ENCODE data around the gene HINT2.

The HINT2 gene

DNA sequence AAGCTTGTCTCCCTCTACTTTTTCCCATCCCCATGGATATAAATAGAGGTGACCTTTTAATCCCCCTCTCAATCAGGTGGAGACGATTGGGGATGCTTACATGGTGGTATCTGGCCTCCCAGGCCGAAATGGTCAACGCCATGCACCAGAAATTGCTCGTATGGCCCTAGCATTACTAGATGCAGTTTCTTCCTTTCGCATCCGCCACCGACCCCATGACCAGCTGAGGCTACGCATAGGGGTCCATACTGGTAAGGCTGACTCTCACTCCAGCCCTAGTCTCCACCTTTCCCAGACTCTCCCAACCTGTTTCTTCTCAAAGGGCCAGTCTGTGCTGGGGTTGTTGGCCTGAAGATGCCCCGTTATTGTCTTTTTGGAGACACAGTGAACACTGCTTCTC, 6.4 kb downstream of the HINT2 start:
- Mint-ChIP-seq H3K4me3 (no peak overlapping the region), H3K36me3 (ENCODE audit: low read depth) (peaks cover 54% of the 10 kb centered on the region), H3K27ac (no peak overlapping the region), H3K9me3 (no peaks in the 10 kb centered on the region), H3K4me1 (ENCODE audit: low read depth) (peaks cover 30% of the 10 kb centered on the region), H3K27me3 (no peaks in the 10 kb centered on the region)
- DNase-seq: no peak

DNA sequence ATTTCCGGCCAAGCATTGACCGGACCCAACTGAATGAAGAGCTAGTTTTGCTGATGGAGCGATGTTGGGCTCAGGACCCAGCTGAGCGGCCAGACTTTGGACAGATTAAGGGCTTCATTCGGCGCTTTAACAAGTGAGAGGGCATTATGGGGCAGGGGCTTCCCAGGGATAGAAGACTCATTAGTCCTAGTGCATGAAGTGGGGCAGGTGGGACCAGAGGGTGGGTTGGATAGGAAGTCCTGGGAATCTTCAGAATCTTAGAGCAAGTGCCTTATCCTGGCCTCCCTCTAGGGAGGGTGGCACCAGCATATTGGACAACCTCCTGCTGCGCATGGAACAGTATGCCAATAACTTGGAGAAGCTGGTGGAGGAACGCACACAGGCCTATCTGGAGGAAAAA, 8.7 kb downstream of the HINT2 start:
- H3K4me1 Mint-ChIP-seq (ENCODE audit: low read depth): peaks cover 7% of the 10 kb centered on the region
- peaks cover 68% of the 10 kb centered on the region for H3K36me3 Mint-ChIP-seq (ENCODE audit: low read depth)
- H3K4me3 Mint-ChIP-seq: no peak overlapping the region
- H3K27ac Mint-ChIP-seq: no peak overlapping the region
- no peaks in the 10 kb centered on the region for H3K27me3 Mint-ChIP-seq
- no peak for DNase-seq
- H3K9me3 Mint-ChIP-seq: no peaks in the 10 kb centered on the region

DNA sequence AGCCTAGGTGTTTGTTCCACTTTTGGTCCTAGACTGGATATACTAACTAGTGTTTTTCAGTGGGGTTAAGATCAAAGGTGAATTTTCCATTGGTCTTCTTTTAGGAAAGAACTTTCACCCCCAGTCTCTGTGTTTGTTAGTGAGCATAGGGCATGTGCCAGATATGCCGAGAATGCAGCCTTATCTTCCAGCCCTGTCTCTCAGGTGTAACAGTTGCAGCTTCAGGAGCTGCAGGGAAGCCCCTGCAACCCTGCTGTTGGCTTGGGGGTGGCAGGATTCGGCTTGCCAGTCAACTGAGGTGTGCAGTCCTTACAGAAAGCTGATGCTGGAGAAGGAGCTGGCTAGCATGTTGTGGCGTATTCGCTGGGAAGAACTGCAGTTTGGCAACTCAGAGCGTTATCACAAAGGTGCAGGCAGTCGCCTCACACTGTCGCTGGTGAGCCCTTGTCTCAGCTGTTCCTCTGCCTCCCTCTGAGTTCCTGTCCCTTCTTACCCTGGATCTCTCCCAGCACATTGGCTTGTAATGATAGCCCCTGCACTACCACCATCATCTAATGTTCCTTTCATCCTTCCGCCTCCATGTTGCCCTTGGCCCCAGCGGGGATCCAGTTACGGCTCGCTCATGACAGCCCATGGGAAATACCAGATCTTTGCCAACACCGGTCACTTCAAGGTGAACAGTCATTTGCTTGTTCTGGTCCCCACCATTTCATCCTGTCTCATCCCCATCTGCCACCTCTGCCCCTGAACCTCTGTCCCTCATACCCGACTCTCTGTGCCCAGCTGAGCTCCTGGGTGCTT, 13.3 kb downstream of the HINT2 start:
- DNase-seq: no peak
- H3K4me1 Mint-ChIP-seq (ENCODE audit: low read depth): peaks cover 23% of the 10 kb centered on the region
- H3K27ac Mint-ChIP-seq: peak overlapping the region; percentile 5
- H3K9me3 Mint-ChIP-seq: no peaks in the 10 kb centered on the region
- peaks cover 57% of the 10 kb centered on the region for H3K36me3 Mint-ChIP-seq (ENCODE audit: low read depth)
- H3K27me3 Mint-ChIP-seq: no peaks in the 10 kb centered on the region
- no peak overlapping the region for H3K4me3 Mint-ChIP-seq

DNA sequence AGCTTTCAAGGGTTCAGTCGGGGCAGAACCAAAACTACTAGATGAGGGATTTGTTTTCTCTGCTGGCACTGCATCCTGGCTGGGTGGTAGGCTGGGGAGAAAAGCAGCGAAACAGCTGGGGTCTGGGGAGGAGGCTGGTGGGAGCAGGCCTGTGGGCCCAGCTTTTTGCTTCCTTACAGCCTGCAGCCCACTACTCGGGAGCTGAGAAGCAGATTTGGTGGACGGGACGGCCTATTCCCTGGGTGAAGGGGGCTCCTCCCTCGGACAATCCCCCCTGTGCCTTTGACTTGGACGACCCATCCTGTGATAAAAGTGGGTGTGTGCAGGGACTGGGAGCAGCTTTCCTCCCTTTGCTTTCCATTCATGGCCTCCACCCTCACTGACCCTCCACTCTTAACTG, 14.3 kb downstream of the HINT2 start:
- DNase-seq: no peak
- Mint-ChIP-seq H3K27ac (peak overlapping the region; percentile 53), H3K9me3 (no peaks in the 10 kb centered on the region), H3K27me3 (no peaks in the 10 kb centered on the region), H3K4me3 (no peak overlapping the region), H3K36me3 (ENCODE audit: low read depth) (peaks cover 47% of the 10 kb centered on the region), H3K4me1 (ENCODE audit: low read depth) (peaks cover 23% of the 10 kb centered on the region)

DNA sequence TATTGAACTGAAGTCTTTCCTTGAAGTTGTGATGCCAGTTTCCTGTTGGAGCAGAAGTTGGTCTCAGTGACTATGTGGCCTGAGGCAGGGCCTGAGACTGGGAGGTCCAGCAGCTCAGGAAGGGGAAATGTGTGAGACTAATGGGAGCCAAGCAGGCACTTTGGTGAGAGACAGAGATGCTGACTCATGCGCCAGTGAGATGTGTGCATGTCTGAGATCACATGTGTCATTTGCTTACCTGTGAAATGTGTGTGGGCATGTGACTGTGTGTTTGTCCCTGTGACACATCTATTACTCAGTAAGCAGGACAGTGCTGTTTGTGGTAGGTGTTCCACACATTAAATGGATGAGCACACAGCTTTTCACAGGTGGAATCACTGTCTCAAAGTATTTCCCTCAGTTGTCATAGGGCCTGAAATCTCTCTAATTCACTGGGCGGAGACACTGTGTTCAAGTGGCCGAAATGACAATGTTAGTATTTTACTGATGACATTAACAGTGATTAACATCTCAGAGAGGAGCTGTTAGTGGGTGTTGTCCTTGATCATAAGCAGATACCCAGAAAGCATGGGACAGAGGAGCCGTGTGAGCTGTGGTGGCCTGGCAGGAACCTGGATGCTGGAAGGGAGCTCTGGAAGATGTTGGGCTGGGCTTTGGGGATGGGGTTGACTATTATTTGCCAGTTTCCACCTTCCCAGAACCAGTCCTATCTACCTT, 16.0 kb downstream of the HINT2 start:
- Mint-ChIP-seq H3K9me3 (no peaks in the 10 kb centered on the region), H3K4me1 (ENCODE audit: low read depth) (peaks cover 27% of the 10 kb centered on the region), H3K27me3 (no peaks in the 10 kb centered on the region), H3K4me3 (no peak overlapping the region), H3K27ac (peak overlapping the region; percentile 90), H3K36me3 (ENCODE audit: low read depth) (peaks cover 42% of the 10 kb centered on the region)
- DNase-seq: peak; percentile 54

DNA sequence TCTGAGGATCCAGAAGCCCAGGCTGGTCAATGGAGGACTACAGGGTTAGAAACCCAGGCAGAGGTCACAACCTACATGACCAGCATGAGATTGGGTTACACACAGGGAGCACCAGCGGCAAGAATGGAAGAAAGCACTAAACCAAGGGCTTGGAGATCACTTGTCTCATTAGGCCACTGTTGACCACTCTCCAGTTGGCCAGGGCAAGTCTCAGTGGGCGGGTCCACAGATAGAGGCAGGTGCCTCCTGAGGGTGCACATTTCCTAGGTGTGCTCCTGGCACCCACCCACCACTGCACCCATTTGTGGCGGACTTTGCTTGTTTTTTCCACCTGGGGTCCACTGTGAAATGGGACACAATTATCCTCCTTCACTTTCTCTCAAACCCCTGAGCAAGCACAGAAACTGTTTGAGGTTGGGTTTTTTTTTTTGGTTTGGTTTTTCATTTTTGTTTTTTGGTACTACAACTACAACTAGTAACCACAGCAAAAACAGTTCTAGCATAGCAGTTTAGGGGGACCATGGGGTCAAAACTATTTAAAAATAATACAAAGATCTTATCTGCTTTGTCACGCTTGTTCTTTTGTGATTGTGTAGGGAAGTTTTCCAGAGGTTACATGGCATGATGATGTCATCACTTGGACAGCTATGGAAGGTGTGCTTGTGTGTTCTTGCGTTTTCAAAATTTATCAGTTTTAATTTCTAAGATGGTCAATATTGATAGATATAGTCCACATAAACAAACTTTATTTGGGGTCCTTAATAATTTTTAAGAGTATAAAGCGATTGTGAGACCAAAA, 17.3 kb downstream of the HINT2 start:
- Mint-ChIP-seq H3K4me3 (no peak overlapping the region), H3K27ac (peak overlapping the region; percentile 48), H3K27me3 (no peaks in the 10 kb centered on the region), H3K9me3 (no peaks in the 10 kb centered on the region), H3K4me1 (ENCODE audit: low read depth) (peaks cover 27% of the 10 kb centered on the region), H3K36me3 (ENCODE audit: low read depth) (peaks cover 41% of the 10 kb centered on the region)
- no peak for DNase-seq

DNA sequence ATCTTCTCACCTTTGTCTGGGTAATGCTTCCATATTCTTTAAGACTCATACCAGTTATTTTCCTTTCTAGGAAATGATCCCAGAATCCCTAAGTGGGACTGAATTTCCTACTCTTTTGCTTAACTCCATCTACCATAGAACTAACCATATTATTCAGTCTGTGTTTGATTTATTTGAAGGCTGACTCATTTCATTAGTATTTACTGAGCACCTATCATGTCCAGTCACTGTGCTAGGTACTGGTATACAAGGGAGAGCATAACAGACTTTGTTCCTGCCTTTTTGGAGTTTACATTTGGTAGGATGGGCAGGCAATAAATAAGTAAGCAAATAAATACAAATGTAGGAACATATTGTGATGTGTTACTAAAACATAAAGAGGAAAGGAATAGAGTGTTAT, 19.1 kb downstream of the HINT2 start:
- H3K27ac Mint-ChIP-seq: no peak overlapping the region
- no peak for DNase-seq
- no peak overlapping the region for H3K4me3 Mint-ChIP-seq
- peaks cover 27% of the 10 kb centered on the region for H3K4me1 Mint-ChIP-seq (ENCODE audit: low read depth)
- H3K9me3 Mint-ChIP-seq: no peaks in the 10 kb centered on the region
- no peaks in the 10 kb centered on the region for H3K27me3 Mint-ChIP-seq
- H3K36me3 Mint-ChIP-seq (ENCODE audit: low read depth): peaks cover 28% of the 10 kb centered on the region

DNA sequence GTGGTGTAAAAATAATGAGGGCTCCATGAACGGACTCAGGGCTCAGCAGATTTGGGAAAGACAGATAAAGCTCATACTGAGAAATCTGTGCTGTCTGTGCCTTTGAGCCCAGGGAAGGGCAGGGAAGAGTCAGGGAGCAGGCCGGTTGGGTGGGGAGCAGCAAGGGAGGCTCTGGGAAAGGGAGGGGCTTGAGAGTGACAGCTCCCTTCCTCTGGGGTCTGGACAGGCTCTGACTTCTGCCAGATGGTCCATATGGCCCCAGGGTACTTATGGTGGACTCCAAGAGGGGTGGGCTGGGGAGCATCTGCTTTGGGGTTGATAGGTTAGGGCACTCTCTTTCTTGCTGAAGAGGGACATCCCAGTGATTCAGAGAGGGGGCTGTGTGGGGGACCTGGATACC, 21.4 kb downstream of the HINT2 start:
- no peaks in the 10 kb centered on the region for H3K9me3 Mint-ChIP-seq
- no peak overlapping the region for H3K4me3 Mint-ChIP-seq
- peaks cover 28% of the 10 kb centered on the region for H3K36me3 Mint-ChIP-seq (ENCODE audit: low read depth)
- DNase-seq: no peak
- H3K4me1 Mint-ChIP-seq (ENCODE audit: low read depth): peaks cover 20% of the 10 kb centered on the region
- peak overlapping the region; percentile 42 for H3K27ac Mint-ChIP-seq
- H3K27me3 Mint-ChIP-seq: no peaks in the 10 kb centered on the region

DNA sequence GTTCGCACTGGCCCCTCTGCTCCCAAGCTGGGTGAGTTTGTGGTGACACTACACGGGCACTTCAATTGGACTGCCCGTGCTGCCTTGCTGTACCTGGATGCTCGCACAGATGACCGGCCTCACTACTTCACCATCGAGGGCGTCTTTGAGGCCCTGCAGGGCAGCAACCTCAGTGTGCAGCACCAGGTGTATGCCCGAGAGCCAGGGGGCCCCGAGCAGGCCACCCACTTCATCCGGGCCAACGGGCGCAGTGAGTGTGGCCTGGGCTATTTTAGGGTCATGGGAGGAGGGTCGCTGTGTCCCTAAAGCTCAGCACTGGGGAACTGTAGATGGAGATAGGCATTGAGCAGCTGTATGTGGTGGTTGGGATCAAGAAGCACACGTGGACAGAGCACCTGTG, 22.0 kb downstream of the HINT2 start:
- Mint-ChIP-seq H3K27ac (no peak overlapping the region), H3K9me3 (no peaks in the 10 kb centered on the region)

DNA sequence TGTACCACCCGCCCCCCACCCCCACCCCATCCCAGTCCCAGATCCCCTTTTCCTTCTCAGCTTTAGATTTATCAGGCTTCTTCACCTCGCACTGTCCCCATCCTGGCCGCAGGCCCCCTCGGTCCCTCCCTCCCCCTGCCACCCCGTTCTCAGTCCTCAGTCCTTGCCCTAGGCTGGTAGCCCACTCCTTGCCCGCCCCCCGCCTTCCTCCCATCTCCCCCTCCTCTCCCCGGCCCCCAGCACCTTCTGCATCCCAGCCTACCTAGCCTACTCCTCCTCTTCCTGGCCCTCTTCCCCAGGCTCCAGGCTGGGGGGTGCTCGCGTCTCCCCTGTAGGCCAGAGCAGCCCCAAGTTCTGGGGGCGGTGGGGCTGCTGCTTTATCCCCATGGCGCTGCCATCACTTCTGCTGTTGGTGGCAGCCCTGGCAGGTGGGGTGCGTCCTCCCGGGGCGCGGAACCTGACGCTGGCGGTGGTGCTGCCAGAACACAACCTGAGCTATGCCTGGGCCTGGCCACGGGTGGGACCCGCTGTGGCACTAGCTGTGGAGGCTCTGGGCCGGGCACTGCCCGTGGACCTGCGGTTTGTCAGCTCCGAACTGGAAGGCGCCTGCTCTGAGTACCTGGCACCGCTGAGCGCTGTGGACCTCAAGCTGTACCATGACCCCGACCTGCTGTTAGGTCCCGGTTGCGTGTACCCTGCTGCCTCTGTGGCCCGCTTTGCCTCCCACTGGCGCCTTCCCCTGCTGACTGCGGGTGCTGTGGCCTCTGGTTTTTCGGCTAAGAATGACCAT, 22.6 kb downstream of the HINT2 start:
- no peak overlapping the region for H3K4me3 Mint-ChIP-seq
- no peaks in the 10 kb centered on the region for H3K27me3 Mint-ChIP-seq
- H3K36me3 Mint-ChIP-seq (ENCODE audit: low read depth): peaks cover 38% of the 10 kb centered on the region
- no peak for DNase-seq
- peaks cover 9% of the 10 kb centered on the region for H3K4me1 Mint-ChIP-seq (ENCODE audit: low read depth)
- H3K9me3 Mint-ChIP-seq: no peaks in the 10 kb centered on the region
- H3K27ac Mint-ChIP-seq: no peak overlapping the region

More for the DNA sequence above, 22.0 kb downstream of the HINT2 start:
- DNase-seq: no peak
- H3K4me1 Mint-ChIP-seq (ENCODE audit: low read depth): peaks cover 15% of the 10 kb centered on the region
- H3K27me3 Mint-ChIP-seq: no peaks in the 10 kb centered on the region
- H3K36me3 Mint-ChIP-seq (ENCODE audit: low read depth): peaks cover 32% of the 10 kb centered on the region
- H3K4me3 Mint-ChIP-seq: no peak overlapping the region

DNA sequence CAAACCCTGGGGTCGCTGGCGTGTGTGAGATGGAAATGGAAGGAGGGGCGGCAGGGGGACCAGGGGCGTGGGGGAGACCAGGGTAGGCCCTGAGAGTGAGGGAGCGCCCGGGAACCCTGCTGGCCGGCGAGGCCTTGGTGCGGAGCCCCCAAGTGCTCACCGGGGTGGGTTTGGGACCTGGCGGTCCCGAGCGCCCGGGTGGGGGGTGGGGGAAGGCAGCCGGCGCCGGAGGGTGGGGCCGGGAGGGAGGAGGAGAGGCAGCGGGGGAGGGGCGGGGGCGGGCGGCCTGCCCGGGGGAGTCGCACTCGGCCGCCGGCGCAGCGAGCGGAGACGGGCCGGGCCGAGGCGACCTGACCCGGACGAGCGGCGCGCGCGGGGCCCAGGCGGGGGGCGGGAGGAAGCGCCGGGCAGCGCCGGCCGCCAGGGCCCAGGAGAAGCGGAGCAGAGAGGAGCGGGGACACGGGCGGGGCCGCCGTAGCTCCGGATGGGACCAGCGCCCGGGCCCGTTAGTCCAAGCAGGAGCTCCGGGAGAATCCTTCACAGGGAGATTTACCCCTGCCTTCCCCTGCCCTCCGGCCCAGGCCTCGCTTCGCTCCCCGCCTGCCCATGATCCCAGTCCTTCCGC, 23.4 kb downstream of the HINT2 start, which contains the start of gene NPR2:
Gene NPR2 (plus strand): TSS at position 295 of the 625 bp plus-strand sequence. CDS start 818 bp downstream, outside the sequence.
- H3K4me1 Mint-ChIP-seq (ENCODE audit: low read depth): peaks cover 6% of the 10 kb centered on the region
- no peaks in the 10 kb centered on the region for H3K9me3 Mint-ChIP-seq
- H3K27ac Mint-ChIP-seq: no peak within 1 kb of the TSS
- peaks cover 43% of the 10 kb centered on the region for H3K36me3 Mint-ChIP-seq (ENCODE audit: low read depth)
- no peak within 1 kb of the TSS for H3K4me3 Mint-ChIP-seq
- H3K27me3 Mint-ChIP-seq: no peaks in the 10 kb centered on the region
- no peak for DNase-seq

DNA sequence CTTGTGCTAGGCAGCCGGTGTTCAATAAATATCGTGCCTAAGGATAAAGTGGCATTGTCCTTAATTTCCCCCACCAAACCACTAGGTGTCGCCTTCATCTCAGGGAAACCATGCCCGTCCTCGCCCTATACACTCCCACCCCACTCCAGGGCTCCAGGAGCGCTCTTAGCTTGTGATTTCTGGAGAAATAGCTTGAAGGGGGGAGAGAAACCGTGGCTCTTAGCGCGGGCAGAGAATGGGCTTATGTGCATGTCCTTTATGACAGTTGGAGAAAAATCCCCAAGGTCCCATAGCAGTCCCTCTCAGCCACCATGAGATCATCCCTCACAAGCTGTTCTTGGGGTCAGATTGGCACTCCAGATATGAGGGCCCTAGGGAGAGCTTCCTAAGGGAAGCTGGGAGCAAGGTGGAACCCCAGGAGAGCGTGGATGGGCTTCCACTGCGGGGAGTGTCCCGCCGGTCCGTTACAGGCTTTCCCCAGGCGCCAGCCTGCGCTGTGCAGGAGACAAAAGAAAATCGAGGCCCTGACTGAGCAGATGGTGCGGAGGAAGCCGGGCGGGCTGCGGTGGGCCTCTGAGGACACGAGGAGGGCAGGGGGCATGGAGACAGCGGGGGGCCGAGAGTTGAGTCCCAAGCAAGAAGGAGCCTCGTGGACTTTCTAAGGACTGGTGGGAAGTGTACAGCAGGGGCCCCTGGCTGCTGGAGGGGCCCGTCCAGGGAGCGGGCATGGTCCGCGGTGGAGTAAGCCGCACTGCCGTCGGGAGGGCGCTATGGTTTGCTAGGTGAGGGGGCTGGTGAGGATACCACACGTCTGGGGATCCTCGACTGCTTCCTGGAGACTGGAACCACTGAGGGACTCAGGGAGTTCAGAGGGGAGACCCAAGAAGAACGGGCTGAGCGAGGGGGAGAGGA, 24.2 kb downstream of the HINT2 start:
- Mint-ChIP-seq H3K9me3 (no peaks in the 10 kb centered on the region), H3K4me3 (no peak overlapping the region), H3K27ac (no peak overlapping the region), H3K36me3 (ENCODE audit: low read depth) (peaks cover 51% of the 10 kb centered on the region), H3K27me3 (no peaks in the 10 kb centered on the region), H3K4me1 (ENCODE audit: low read depth) (peaks cover 6% of the 10 kb centered on the region)
- DNase-seq: peak; percentile 61

DNA sequence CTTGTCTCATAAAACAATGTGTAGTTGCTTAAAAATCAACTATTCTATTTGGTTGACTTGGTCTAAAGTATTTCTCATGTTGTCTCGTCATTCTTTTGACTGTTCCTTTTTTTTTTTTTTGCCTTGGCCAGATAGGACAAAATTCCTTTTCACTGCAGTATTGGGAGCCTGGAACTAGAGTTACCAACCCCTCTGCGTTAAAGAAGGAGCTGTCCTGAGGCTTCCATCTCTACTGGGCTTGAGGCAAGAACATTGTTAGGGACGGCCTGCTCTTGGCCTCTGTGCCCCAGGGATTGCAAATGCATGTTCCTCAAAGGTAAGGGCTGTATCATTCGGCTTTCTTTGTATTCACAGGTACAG, 24.8 kb downstream of the HINT2 start:
- Mint-ChIP-seq H3K4me1 (ENCODE audit: low read depth) (peaks cover 6% of the 10 kb centered on the region), H3K27ac (no peak overlapping the region), H3K9me3 (no peaks in the 10 kb centered on the region), H3K36me3 (ENCODE audit: low read depth) (peaks cover 52% of the 10 kb centered on the region), H3K4me3 (no peak overlapping the region), H3K27me3 (no peaks in the 10 kb centered on the region)
- no peak for DNase-seq

Measured in activated T-cell treated with anti-CD3 and anti-CD28 coated beads, Interleukin-2, amount 50 U/mL, for 24 hours (primary cell).